IPS-11a (cell line): ENCODE data around the gene REEP1.
"Not testable (repeated sequence)": the region's sequence is repeated elsewhere in the genome, so short reads cannot be mapped to it uniquely, and the experiment has no call there.

Experiments
- H3K4me3 ChIP-seq: one replicate; pipeline ENCODE4 v1.5.1; 2013; ENCODE audit warnings: low read depth, low read length, control low read depth

The REEP1 gene

DNA sequence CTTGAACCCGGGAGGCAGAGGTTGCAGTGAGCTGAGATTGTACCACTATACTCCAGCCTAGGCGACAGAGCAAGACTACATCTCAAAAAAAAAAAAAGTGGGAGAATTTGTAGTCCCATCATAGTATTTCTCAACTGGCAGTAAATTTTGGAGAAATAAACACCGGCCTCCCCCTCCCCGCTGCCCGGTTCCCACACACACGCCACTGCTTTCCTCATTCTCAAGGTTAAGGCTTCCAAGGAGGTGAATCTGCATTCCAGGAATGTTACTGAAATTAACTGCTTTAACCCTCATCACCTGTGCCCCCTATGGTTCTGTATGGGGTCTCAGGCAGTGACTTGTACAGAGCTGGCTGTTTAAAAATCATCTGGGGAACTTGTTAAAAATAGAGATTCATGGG lies 88.2 kb downstream of the REEP1 start:
- no peak overlapping the region for H3K4me3 ChIP-seq

DNA sequence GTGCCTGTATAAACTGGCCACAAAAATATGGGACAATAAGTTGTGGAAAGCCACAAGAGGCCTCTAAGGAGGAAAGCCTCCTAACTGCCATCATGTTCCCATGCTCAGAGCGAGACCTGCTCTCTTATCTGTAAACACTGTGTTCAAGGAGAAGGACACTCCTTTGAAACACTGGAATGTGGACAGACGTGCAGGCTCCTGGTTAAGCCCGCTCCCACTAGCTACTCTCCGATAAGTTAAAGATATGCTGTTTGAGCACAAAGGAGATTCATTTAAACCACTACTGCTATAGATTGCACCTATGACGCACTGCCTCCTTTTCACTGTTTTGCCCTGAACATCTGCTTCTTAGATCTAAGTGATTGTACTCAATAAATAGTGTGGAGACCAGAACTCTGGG lies 92.2 kb downstream of the REEP1 start:
- not testable (repeated sequence) for H3K4me3 ChIP-seq

- H3K4me3 ChIP-seq, result not testable (repeated sequence)
Observed at GRCh38 chr2:86244781-86245180, 92.6 kb downstream of the REEP1 start.

- no peak overlapping the region for H3K4me3 ChIP-seq
Observed at GRCh38 chr2:86243950-86244733, 93.3 kb downstream of the REEP1 start.

DNA sequence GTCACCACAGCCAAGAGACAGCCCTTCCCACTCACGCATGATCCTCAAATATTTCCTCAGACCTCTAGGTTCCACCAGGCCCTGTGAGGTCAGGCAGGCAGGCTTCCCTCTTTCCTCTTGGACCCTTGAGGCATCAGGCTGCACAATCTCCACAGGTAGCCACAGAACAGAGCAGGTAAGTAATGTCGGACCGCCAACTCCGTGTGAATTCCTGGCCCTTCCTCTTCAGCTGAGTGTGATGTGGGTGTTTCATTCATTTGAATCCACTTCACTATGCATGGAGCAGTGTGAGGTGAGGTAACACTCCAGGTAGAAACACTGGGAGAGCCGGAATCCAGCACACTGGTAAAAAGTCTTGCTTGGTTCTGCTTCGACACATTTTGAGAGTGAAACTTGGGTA lies 94.2 kb downstream of the REEP1 start:
- no peak overlapping the region for H3K4me3 ChIP-seq

GRCh38 chr2:86241611-86242010 lies 95.8 kb downstream of the REEP1 start:
- no peak overlapping the region for H3K4me3 ChIP-seq

DNA sequence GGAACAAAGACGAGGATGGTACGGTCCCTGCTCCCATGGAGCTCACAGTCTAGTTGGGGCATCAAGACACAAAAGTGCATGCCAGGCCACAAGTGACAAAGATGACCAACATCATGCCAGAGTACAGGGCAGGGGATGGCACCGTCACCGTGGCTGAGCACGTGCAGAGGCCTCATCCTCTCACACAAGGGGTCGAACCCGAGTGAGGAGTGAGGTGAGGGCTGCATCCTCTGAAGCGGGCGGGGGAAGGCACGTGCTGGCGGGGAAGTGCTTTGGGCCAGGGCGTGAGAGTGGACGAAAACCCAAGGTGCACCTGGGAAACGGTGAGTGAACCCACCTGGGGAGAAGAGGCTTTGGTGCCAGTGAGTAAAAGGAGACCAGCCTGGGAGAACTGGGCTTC lies 97.2 kb downstream of the REEP1 start:
- no peak overlapping the region for H3K4me3 ChIP-seq

DNA sequence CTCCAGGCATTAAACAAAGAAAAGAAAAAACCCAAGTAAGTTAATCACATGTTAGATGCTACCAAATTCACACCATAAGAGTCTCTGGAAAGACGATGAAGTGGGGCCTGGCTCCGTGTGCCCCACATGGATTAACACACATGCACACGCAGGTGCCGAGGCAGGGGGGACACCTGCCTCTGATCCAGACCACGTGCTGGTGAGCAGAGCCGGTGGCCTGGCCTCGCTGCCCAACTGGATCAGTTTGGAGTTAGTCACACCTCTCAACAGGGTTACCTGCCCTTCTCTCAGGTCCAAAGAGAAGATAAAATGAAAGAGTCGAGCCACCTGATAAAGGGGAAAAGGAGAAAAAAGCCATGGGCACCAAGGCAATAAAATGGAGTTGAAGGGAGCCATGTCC lies 97.7 kb downstream of the REEP1 start:
- H3K4me3 ChIP-seq, result no peak overlapping the region

DNA sequence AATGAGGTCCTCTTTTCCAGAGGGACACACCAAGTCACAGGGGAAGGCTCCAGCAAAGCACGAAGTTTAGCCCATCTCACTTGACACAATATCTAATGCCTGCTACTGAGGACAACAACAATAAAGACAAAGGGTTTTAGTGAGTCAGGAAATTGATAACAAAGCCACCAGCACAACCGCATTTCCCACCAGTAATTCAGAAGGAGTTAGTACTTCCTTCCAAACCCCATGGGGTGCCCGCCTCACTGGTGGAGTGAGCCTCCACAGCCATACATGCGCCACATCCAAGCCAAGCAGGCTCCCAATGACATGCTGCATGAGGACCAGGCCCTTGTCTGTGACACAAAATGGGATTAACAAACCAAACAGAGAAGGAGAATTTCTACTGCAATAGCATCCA lies 98.1 kb downstream of the REEP1 start:
- H3K4me3 ChIP-seq, result no peak overlapping the region

GRCh38 chr2:86238354-86238753 lies 99.1 kb downstream of the REEP1 start:
- no peak overlapping the region for H3K4me3 ChIP-seq

- H3K4me3 ChIP-seq, result no peak overlapping the region
Observed at GRCh38 chr2:86237172-86237571, 100.3 kb downstream of the REEP1 start.

DNA sequence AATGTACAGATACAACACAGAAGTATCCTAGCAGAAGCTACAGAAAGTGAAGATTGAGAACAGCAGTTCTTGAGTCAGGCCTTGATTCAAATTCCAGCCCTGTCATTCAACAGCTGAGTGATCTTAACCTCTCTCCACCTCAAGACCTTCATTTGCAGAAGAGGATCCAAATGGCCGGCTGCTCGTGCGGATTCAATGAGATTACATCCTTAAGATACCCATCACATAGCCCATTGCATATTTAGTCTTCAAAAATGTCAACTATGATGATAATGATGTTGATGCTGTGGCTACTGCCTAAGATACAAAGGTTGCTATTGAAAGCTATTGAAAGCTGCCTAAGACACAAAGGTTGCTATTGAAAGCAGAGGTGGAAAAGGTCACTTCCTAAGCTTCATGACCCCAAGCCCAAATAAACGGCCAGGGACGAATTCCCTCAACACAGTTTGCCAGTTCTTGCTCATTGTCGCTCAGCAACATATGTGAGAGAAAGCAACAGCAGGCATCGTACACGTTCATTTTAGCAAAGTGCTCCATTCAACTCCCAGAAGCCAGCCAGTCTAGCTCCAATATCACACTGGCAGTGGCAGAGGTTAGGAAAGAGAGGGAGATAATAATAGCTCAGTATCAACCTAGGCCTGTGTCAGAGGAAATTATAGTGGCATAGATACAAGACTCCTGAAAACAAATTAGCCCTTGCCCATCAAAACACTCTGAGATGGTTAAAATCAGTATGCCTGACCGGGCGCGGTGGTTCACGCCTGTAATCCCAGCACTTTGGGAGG lies 102.0 kb downstream of the REEP1 start:
- no peak overlapping the region for H3K4me3 ChIP-seq

DNA sequence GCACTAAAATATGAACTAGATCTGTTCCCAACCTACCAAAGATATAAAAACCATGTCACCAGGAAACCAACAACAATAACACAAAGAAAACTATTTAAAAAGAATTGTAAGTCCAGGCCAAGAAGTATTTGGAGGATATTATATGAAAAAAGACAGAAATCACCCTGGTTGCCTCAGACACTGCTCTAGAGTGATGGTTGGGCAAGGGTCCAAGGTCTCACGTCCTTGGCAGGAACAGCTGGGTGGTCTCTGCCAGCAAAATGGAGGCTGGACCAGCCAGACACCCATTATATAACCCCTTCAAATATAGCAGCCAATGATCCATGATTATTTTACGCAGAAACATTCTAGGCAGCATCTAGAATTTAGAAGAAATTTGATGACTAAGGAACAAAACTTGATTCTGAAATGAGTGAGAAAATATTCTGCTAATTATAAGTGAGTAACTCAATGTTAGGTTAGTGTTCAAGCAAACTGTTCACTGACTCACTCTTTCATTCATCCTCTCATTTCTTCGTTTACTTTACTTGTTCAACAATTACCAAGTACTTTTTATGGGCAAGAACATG lies 102.8 kb downstream of the REEP1 start:
- H3K4me3 ChIP-seq, result no peak overlapping the region

DNA sequence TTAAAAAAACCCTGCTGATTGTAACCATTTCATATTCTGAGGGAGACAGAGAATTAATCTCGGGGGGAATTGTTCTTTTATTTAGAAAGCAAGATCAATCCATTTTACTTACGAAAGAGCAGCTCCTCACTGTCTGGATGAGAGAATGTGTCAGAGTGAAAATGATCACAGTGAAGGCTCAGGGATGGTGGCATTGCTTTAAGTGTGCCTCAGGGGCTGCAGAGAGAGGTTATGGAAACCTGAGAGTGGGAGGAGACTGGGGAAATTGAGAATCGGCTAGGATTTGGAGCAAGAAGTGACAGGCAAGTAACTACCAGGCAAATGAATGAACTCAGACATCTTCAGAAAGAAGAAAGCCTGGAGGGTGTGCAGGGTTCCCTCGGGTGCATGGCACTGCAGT lies 104.0 kb downstream of the REEP1 start:
- no peak overlapping the region for H3K4me3 ChIP-seq

- H3K4me3 ChIP-seq, result no peak overlapping the region
Observed at GRCh38 chr2:86232910-86233309, 104.5 kb downstream of the REEP1 start.

- H3K4me3 ChIP-seq, result no peak overlapping the region
Observed at GRCh38 chr2:86232373-86232784, 105.0 kb downstream of the REEP1 start.

DNA sequence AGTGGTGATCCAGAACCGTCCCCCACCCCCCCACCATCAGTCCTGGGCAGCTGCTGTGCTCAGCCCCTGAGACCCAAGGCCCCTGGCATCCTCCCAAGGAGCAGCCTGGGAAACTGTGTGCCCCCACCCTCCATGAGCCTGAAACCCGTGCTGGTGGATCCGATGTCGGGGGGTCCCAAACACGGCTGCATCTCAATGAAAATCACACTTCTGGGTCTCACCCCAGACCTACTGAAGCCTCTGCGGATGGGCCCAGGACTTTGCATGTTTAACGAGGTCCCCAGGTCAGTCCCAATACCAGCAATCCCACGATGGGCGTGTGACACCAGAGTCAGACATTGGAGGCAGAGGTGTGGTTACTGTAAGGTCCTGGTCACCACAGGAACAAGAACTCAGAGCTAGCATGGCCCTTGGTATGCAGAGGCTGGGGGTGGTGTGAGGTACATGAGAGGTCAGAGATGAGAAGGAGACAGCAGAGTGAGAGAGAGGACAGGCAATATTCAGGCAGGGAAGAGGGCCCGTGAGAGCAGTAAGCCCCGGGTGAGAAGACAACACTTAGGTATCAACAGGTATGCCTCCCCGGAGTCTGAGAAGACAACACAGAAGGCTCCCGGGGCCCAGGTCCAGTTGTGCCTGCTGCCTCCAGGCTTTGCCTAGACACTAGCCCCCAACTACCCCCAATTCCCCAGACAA lies 105.6 kb downstream of the REEP1 start:
- no peak overlapping the region for H3K4me3 ChIP-seq

DNA sequence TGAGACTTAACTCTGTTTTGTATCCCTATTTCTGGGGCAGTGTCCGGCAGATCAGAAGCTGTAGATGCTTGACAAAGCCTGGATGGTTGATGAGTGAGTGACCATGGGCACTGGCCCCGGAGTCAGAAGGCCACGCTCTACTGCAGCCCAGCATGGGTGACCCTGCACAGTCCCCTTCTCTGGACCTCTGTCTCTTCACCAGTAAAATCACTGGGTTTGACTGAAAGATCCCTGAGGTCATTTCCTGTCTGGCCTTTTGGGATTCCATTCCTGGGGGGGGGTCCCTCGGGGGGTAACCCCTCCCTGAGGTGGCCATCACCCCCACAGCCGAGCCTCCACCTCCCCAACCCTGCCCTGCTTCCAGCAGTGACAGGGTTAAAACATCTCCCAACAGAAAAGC lies 106.5 kb downstream of the REEP1 start:
- H3K4me3 ChIP-seq, result no peak overlapping the region

DNA sequence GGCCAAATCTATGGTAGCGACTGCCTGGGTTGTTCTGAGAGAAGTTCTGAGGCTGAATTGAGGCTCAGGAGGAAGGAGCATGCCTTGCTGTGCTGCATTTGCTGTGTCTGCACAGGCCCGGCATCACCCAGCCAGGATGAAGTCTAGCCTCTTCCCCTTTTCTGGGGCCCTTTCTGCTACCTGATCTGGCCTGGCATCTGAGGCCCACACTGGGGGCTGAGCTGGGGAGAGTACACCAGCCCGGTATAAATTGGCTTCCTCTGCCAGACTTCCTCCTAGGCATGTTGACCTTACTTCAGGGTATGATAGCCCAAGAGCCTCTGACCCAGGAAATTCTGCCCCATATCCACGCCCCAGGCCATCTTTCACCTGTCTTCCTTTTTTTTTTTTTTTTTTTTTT lies 108.2 kb downstream of the REEP1 start:
- no peak overlapping the region for H3K4me3 ChIP-seq

DNA sequence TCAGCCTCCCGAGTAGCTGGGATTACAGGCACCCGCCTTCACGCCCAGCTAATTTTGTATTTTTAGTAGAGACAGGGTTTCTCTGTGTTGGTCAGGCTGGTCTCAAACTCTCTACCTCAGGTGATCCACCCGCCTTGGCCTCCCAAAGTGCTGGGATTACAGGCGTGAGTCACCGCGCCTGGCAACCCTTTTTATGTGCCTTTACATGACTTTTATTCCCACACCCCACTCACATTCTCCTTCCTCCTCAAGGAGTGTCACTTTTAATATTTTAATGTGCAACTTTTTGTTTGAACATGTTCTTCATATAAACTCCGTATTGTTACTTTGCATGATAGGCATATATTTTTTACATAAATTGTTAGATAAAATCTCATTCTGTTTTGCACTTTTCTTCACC lies 108.9 kb downstream of the REEP1 start:
- not testable (repeated sequence) for H3K4me3 ChIP-seq

DNA sequence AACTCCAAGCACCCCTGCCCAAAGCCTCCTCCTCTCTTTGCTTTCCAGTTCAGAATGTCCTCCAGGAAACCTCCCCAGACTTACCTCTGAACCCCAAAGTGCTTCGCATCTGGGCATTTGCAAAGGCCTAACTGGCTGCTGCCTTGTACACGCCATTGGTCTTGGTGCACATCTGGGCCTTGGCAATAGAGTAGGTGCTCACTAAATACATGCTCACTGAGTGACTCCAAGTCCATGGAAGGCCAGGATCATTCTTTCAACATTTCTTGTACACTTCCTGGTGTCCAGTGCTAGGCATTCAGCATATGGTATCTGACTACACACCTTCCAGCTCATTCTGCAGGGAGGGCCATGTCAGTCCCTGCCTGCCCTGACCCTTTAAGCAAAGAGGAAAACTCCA lies 109.7 kb downstream of the REEP1 start:
- no peak overlapping the region for H3K4me3 ChIP-seq
